Inflammatory macrophage treated with lipopolysaccharide for 1 hour (primary cell): ENCODE measurements around the gene TMEM135.
"Not testable (repeated sequence)": the region's sequence is repeated elsewhere in the genome, so short reads cannot be mapped to it uniquely, and the experiment has no call there.

Experiments used
- DNase-seq, 2 donors: peaks; one replicate each; pipeline ENCODE4 v3.0.0-alpha.2; 2020 to 2022

TMEM135 gene

GRCh38 chr11:87037450-87038234 is at the start of gene TMEM135:
TSS of gene TMEM135 (plus strand) at chr11:87037934. CDS start at chr11:87038046, 112 bp downstream.
- peak; percentile 86 to 90 for DNase-seq

DNA sequence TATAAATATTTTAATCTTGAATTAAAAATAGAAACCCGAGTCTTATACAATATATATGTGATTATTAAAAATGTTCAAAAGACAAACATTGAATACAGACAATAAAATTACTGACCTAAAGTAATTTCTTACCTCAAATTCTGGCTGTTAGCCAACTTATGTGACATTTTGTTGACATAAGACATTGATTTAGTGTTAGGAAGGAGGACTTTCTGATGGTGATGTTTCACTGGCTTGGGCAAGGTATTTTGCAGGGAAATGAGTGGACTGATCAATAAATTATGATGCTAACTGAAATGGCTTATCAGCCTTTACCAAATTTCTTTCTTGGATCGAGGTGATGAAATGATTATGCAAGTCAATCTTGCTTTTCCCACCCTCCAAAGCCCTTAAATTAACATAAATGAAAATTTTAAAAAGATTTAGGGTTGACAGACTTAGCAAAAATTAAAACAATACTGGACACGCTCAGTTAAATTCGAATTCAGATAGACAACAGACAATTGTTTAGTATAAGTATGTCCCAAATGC is 49.3 kb upstream of the TMEM135 start:
- DNase-seq: no peak

DNA sequence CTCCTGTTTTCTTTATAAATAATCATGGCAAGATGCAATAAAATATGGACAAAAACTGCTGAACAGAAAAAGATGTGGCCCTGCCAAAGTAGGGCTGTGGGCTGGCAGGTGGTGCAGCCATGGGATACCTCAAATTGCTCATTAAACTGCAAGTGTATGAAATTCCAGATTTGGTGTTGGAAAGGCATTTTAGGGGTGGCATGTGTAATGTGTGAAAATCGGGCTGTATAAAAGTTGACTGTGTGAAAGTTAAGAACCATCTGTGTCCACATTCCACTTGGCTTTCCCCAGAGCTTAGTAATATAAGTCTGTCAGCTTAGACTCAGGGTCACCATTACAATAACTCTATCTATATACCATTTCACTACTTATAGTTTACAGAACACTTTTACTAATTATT is 47.7 kb upstream of the TMEM135 start:
- DNase-seq: no peak

GRCh38 chr11:86990515-86990914 is 47.2 kb upstream of the TMEM135 start:
- no peak for DNase-seq

GRCh38 chr11:86991341-86991740 is 46.4 kb upstream of the TMEM135 start:
- DNase-seq: no peak

DNA sequence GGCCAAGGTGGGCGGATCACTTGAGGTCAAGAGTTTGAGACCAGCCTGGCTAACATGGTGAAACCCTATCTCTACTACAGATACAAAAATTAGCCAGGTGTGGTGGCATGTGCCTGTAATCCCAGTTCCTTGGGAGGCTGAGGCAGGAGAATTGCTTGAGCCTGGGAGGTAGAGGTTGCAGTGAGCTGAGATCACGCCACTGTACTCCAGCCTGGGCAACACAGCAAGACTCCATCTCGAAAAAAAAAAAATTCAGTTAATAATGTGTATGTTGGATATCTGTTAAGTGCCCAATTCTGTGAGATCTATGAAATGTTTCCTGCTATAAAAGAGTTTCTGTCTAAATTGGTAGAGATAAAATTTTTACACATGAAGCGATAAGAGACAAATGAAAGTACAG is 45.4 kb upstream of the TMEM135 start:
- DNase-seq: not testable (repeated sequence)

- DNase-seq: no peak
Observed at GRCh38 chr11:86993031-86993430, 44.7 kb upstream of the TMEM135 start.

DNA sequence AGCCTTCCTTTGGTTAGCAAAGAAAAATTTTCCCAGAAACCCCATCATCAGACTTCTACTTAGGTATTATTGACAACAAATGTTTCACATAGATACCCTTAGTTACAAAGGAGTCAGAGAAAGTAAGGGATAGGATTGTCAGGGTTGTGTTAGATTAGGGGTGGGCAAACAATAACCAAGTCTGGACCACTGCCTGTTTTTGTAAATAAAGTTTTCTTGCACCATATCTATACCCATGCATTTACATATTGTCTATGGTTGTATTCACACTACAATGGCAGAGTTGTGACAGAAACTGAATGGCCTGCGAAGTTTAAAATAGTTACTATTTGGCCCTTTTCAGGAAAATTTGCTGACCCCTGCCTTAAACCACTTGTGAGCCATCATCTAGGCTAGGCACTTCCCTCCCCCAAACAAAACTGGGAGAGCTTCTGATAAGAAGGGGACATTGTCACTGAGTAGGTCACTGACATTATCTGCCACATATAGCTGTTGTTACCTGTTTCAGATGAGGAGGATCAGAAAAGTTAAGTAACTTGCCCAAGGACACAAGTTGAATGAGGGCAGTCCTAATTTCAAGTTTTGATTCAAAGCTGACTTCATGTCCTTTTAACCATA is 40.7 kb upstream of the TMEM135 start:
- DNase-seq: no peak

DNA sequence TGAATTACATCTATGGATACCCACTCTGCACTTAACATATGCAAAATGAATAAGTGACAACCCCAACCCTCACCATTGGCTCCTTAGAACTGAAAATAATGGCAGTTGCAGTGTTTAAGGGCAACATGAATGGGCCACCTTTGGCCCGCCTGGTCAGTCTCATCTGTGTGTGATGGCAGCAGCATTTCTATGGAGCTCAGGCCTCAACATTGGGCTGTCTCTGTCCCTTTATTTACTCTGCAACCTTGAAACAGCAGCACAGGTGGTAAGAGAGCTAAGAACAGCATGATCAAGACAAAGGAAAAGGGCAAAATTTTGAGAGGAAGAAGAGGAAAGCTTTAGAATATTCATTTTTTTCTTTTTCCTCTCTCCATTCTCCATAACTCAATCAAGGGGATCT is 38.3 kb upstream of the TMEM135 start:
- no peak for DNase-seq

DNA sequence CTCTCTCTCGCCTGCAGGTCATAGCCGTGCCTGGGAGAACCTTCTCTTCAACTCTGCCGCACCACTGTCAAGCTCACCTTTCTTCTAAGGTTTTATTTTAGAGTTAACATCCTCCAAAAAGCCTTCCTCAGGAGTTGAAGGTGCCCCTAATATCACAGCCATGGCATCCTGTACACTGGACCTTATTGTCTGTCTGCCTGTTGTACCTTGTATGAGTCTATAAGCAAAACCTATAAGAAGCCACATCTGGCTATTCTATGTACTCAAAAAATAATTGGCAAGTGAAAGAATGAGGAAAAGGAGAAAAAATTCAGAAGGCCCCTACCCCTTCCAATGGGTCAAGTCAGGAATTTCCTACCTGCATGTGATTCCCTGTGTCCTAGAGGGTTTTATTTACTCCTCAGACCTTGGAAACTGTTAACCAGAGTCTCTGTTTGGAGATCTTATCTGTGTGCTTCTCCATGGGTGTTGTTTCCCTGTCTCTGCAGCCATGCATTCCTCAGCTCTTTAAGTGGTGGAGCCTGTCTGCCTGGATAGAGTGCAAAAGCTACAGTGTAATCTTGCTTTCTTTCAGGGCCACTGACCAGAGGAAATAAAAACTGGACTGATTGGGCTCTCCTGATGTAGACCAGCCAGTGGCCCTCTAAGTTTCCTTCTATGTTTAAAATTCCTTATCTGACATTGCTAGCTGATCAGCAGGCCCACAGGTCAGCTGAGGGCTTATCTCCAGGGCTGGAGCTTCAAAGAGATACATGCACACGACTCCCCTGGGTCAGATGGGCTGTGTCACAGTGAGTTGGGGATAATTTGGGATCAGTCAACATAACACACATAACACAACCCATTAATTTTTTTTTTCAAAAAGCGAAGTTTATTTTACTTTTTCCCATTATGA is 37.6 kb upstream of the TMEM135 start:
- no peak for DNase-seq

DNA sequence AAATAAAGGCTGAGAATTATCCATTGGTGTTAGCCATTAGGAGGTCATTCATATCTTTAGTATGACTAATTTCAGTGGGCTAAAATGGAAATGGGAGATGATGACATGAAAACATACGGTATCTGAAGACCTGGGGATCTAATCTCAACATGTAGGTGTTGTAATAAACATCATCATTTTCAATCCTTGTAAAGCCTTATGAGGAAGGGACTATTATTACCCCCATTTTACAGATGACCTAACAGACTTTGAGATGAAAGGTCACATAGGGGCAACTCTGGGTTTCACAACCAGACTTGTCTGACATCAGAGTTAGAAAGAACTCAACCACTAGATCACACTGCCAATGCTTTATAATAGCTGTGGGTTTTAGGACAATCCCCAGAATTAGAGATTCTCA is 34.8 kb upstream of the TMEM135 start:
- DNase-seq: no peak

GRCh38 chr11:87004281-87004680 is 33.5 kb upstream of the TMEM135 start:
- not testable (repeated sequence) for DNase-seq

GRCh38 chr11:87005569-87005921 is 32.2 kb upstream of the TMEM135 start:
- DNase-seq: no peak

GRCh38 chr11:87006035-87006434 is 31.7 kb upstream of the TMEM135 start:
- no peak for DNase-seq

DNA sequence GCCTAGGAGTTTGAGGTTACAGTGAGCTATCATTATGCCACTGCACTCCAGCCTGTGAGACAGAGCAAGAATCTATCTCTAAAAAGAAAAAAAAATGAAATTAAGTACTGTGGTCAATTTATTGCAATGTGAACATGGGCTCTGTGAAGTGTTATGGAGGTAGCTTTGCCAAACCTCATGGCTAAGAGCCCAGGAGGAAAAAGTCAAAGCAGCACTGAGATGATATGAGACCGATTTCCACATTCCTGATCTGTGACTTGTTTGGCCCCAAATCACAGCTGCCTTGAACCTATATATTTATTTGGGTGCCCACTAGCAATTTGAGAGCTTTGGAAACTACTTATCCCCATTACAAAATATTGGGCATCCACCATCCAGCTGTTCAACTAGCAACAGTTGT is 29.8 kb upstream of the TMEM135 start:
- no peak for DNase-seq

- DNase-seq: no peak
Observed at GRCh38 chr11:87012089-87012488, 25.6 kb upstream of the TMEM135 start.

DNA sequence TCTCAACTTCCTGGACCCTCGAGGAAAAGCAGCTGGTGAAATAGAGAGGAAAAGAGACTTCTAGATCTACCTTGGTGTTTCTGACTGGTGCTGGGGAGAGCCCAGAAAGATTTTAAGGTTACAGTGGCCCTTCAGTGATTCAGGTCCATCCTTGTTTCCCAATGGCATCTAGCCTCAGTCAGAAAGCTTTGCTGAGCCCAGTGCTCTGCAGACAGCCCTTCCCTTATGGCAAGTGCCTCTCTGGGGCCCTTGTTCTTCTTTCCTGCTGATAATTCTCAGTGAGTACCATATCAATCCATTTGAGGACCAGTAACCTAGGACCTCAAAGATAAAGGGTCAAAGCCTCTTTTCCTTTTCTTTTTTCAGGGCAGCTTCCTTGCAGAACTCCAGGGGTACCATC is 25.1 kb upstream of the TMEM135 start:
- DNase-seq: no peak

GRCh38 chr11:87013912-87014825 is 23.6 kb upstream of the TMEM135 start:
- no peak for DNase-seq

DNA sequence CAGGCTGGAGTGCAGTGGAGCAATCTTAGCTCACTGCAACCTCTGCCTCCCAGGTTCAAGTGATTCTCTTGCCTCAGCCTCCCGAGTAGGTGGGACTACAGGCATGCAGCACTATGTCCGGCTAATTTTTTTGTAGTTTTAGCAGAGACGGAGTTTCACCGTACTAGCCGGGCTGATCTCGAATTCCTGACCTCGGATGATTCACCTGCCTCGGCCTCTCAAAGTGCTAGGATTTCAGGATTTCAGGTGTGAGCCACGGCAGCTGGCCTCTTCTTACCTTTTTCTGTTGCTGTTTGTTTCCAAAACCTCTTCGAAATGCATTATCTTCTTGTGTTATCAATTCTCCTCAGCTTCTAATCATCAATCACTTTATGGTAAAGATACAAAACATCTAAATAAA is 22.1 kb upstream of the TMEM135 start:
- DNase-seq: no peak

DNA sequence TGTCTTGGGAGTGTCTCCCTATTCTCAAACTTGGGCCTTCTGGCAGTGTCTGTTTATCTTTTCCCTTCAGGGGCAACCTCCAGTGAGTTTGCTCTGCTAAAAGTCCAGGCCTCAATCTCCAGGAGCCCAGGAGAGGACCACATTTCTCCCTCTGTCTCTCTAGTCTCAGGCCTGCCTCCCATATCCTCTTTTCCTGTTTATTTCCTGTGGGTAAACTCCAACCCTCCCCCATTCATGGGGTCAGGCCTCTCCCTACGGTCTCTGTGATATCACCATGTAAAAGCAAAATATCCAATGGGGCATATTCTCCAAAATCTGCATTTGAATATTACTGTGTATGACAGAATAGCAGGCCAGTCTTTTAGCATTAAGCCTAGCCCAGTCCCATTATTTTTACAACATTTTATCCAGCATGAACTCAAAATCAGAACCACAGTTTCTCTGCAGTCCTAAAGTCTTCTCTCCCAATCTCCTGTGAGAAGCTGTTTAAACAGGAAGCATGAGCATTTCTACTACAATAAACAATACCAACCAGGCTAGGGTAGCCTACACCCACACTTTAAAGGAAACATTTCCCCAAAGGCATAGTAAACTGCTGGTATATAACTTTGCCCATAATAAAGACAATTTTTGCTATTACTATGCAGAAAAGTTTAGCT is 18.0 kb upstream of the TMEM135 start:
- DNase-seq: no peak

- no peak for DNase-seq
Observed at GRCh38 chr11:87020336-87020735, 17.4 kb upstream of the TMEM135 start.
